Calu3 (cell line): Measurements from ENCODE around the gene NOLC1. TPM values are rescaled to one million over a fixed set of nuclear protein-coding genes. Genes with fewer than 3 reads are reported as not detected.

ENCODE experiments used
- BruUV-seq: library from RNA; stranded (reverse); fragments of 400-500 nt; replicated peaks from 2 replicates; lab custom pipeline; 2021; lab: Mats Ljungman, UMichigan
- CTCF ChIA-PET: fragments of 300-600 bp; sonication (Branson Sonifier 250); formaldehyde crosslinking; loops from one replicate; lab custom pipeline; 2022; ENCODE audit warnings: antibody characterized with exemption; lab: Charles Lee
- DNase-seq: peaks from one replicate; pipeline ENCODE4 v3.0.0; 2022
- H3K27ac Mint-ChIP-seq: one replicate; pipeline ENCODE4 v1.8.0; 2022; ENCODE audit warnings: mixed read lengths; ENCODE audit not compliant: unreplicated experiment
- H3K27me3 Mint-ChIP-seq: one replicate; pipeline ENCODE4 v1.8.0; 2022; ENCODE audit warnings: mixed read lengths; ENCODE audit not compliant: unreplicated experiment
- H3K36me3 Mint-ChIP-seq: one replicate; pipeline ENCODE4 v1.8.0; 2022; ENCODE audit warnings: mild to moderate bottlenecking, moderate library complexity, mixed read lengths; ENCODE audit not compliant: insufficient read depth, unreplicated experiment
- H3K4me1 Mint-ChIP-seq: one replicate; pipeline ENCODE4 v1.8.0; 2022; ENCODE audit warnings: mild to moderate bottlenecking, low read depth, mixed read lengths; ENCODE audit not compliant: unreplicated experiment
- H3K4me3 Mint-ChIP-seq: one replicate; pipeline ENCODE4 v1.8.0; 2022; ENCODE audit warnings: mild to moderate bottlenecking, low read depth, moderate library complexity, mixed read lengths; ENCODE audit not compliant: unreplicated experiment
- H3K9me3 Mint-ChIP-seq: one replicate; pipeline ENCODE4 v1.8.0; 2022; ENCODE audit warnings: low read depth, mixed read lengths; ENCODE audit not compliant: unreplicated experiment
- intact Hi-C: fragments of 100-400 bp; cut with micrococcal nuclease; formaldehyde crosslinking; loops from one replicate; pipeline ENCODE4 v1.10.0; 2022; ENCODE audit not compliant: unreplicated experiment
- total RNA-seq: library from RNA; stranded (reverse); gene quantifications from 2 replicates; pipeline ENCODE4 v1.2.3, GENCODE V29; 2022
- TF ChIP-seq, protein P1 (sequence below): fragments of 200-600 bp; IDR thresholded peaks from one replicate; pipeline ENCODE4 v1.8.0; 2022; ENCODE audit warnings: antibody characterized with exemption; ENCODE audit not compliant: unreplicated experiment

The NOLC1 gene
- total RNA-seq, 1 experiment from 2014 or later, result 78.4 TPM

DNA sequence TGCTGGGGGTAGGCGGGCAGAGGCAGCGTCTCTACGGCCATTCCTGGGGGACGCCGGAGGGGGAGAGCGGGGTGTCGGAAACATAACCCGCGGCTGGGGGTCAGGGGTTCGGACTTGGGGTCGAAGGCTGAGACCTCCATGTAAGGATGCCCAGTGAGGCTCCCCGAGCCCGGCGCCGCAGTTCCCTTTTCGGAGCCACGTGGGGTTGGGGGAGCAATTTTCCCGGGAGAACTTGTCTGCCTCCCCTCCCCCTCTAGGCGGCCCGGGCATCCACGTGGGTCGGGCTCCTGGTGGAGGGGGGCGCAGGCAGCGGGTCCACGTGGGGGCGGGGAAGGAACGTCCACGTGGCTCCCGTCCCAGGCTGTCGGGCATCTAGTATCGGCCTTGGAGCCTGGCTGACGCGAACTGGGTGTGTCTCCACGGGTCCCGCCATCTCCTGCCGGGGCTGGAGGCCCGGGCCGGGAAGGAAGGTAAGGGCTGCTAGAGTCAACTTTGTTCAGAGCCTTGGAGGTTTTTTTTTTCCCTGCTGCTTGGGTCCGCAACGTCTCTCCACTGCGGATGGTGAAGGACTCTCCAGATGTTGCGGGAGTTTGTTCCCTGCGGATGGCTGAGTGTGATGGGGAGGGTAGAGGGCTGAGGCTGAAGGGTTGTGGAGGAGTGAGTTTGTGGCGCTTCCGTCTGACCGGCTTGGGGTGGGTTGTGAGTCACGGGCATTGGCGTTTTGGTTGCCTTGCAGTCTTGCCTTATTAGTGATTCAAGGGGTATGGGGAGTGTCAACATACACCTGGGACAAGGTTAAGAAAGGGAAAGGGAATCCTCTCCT is 18.6 kb upstream of the NOLC1 start:
- TSS peak; percentile 91 for BruUV-seq
- intact Hi-C loops, result loop anchor here (2.0 kb wide), 1 partner anchor 19 kb away; the partner anchor contains the start of gene NOLC1
- Mint-ChIP-seq H3K27me3 (no peaks in the 10 kb centered on the region), H3K4me1 (peaks cover 18% of the 10 kb centered on the region), H3K4me3 (peak overlapping the region; percentile 98), H3K36me3 (peaks cover 24% of the 10 kb centered on the region), H3K27ac (peak overlapping the region; percentile 99), H3K9me3 (no peaks in the 10 kb centered on the region)
- DNase-seq, result peak; percentile 69
- TF ChIP-seq, protein P1, sequence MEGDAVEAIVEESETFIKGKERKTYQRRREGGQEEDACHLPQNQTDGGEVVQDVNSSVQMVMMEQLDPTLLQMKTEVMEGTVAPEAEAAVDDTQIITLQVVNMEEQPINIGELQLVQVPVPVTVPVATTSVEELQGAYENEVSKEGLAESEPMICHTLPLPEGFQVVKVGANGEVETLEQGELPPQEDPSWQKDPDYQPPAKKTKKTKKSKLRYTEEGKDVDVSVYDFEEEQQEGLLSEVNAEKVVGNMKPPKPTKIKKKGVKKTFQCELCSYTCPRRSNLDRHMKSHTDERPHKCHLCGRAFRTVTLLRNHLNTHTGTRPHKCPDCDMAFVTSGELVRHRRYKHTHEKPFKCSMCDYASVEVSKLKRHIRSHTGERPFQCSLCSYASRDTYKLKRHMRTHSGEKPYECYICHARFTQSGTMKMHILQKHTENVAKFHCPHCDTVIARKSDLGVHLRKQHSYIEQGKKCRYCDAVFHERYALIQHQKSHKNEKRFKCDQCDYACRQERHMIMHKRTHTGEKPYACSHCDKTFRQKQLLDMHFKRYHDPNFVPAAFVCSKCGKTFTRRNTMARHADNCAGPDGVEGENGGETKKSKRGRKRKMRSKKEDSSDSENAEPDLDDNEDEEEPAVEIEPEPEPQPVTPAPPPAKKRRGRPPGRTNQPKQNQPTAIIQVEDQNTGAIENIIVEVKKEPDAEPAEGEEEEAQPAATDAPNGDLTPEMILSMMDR, result no peak
- CTCF ChIA-PET, result no interaction called here

DNA sequence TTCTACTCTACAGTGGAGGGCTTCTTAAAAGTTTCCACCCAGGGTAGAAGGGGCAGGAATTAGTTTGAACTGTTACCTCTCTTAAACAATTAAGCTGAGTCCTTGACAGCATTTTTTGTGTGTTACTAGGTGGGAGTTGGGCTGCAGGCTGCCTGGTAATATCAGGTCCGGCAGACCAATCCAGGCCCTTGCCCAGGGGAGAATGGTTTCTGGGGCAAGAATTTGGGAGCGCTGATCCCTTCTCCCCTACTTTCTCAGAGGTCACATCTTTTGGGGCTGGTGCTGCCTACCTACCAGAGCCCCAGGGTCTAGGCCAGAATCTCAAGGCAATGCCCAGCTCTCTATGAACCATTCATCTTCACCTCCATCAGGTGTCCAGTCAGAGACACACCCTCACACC is 17.8 kb upstream of the NOLC1 start:
- H3K27me3 Mint-ChIP-seq, result no peaks in the 10 kb centered on the region
- H3K4me1 Mint-ChIP-seq, result peaks cover 18% of the 10 kb centered on the region
- peak overlapping the region; percentile 98 for H3K4me3 Mint-ChIP-seq
- peaks cover 32% of the 10 kb centered on the region for H3K36me3 Mint-ChIP-seq
- TF ChIP-seq, protein P1, result no peak
- intact Hi-C loops, result no loop called here
- CTCF ChIA-PET, result interaction anchor here (0.7 kb wide), 1 partner anchor 298 kb away, joined by 3 read pairs; the partner anchor contains the start of gene CUEDC2
- no peaks in the 10 kb centered on the region for H3K9me3 Mint-ChIP-seq
- DNase-seq, result no peak
- TSS peak; percentile 66 for BruUV-seq
- H3K27ac Mint-ChIP-seq, result peak overlapping the region; percentile 99

DNA sequence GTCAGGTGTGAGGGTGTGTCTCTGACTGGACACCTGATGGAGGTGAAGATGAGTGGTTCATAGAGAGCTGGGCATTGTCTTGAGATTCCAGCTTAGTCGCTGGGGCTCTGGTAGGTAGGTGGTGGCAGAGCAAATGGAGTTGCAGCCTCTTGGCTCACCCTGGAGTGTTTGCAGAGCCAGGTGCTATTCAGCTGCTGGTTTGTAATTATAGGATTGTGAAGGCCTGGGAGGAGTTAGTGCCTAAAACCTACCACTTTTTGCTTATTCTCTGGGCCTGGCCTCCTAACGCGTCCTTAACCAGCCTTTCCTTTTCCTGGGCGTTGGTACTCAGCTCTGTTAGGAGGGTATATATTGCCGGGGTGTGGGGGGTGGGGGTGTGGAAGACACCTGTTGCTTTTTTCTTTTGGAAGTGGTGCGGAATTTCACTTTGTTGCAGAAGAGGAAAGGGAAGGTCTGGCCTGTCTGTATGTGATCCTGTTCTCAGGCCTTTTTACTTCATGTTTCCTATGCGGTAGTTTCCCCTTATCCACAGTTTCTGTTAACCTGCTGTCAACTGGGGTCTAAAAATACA is 16.1 kb upstream of the NOLC1 start:
- BruUV-seq, result no TSS peak
- Mint-ChIP-seq H3K27ac (no peak overlapping the region), H3K9me3 (no peaks in the 10 kb centered on the region), H3K36me3 (peaks cover 44% of the 10 kb centered on the region), H3K27me3 (no peaks in the 10 kb centered on the region), H3K4me1 (peaks cover 18% of the 10 kb centered on the region), H3K4me3 (no peak overlapping the region)
- CTCF ChIA-PET, result no interaction called here
- TF ChIP-seq, protein P1, result no peak
- intact Hi-C loops, result no loop called here
- no peak for DNase-seq

DNA sequence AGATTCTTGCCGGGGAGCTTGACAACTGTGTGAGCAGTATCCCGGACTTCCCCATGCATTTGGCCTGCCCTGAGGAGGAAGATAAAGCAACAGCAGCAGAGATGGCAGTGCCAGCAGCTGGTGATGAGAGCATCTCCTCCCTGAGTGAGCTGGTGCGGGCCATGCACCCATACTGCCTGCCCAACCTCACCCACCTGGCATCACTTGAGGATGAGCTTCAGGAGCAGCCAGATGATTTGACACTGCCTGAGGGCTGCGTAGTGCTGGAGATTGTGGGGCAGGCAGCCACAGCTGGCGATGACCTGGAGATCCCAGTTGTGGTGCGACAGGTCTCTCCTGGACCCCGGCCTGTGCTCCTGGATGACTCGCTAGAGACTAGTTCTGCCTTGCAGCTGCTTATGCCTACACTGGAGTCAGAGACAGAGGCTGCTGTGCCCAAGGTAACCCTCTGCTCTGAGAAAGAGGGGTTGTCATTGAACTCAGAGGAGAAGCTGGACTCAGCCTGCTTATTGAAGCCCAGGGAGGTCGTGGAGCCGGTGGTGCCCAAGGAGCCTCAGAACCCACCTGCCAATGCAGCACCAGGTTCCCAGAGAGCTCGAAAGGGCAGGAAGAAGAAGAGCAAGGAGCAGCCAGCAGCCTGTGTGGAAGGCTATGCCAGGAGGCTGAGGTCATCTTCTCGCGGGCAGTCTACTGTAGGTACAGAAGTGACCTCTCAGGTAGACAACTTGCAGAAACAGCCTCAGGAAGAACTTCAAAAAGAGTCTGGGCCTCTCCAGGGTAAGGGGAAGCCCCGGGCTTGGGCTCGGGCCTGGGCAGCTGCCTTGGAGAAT is 12.7 kb upstream of the NOLC1 start:
- no peak overlapping the region for H3K27ac Mint-ChIP-seq
- no peaks in the 10 kb centered on the region for H3K27me3 Mint-ChIP-seq
- no peaks in the 10 kb centered on the region for H3K9me3 Mint-ChIP-seq
- H3K4me3 Mint-ChIP-seq, result no peak overlapping the region
- H3K4me1 Mint-ChIP-seq, result peaks cover 17% of the 10 kb centered on the region
- BruUV-seq, result no TSS peak
- TF ChIP-seq, protein P1, result no peak
- intact Hi-C loops, result no loop called here
- no peak for DNase-seq
- peaks cover 55% of the 10 kb centered on the region for H3K36me3 Mint-ChIP-seq
- CTCF ChIA-PET, result no interaction called here
